Mesenchymal stem cell (in vitro differentiated cells and primary cell): ENCODE data around the gene MTA1.

Source experiments
- DNase-seq: peaks from one replicate; pipeline ENCODE4 v3.0.0-alpha.2; 2013
- H2AFZ ChIP-seq: one replicate; pipeline ENCODE4 v1.6.1; 2013; ENCODE audit warnings: low read depth, mild to moderate bottlenecking, control low read depth, inconsistent platforms, low read length, moderate library complexity
- H2AK5ac ChIP-seq: 2 replicates; pipeline ENCODE4 v1.6.1; 2013; ENCODE audit warnings: low read length, moderate library complexity, mild to moderate bottlenecking, inconsistent platforms; ENCODE audit not compliant: severe bottlenecking
- H2BK120ac ChIP-seq: one replicate; pipeline ENCODE4 v1.6.1; 2013; ENCODE audit warnings: low read depth, mild to moderate bottlenecking, inconsistent platforms, low read length, moderate library complexity
- H2BK12ac ChIP-seq, 2 experiments: one replicate each; pipeline ENCODE4 v1.6.1; 2013; ENCODE audit warnings: inconsistent platforms in 2 of 2, low read length in 2 of 2, mild to moderate bottlenecking in 2 of 2, moderate library complexity in 2 of 2, control low read depth in 1 of 2
- H2BK15ac ChIP-seq: one replicate; pipeline ENCODE4 v1.6.1; 2013; ENCODE audit warnings: mild to moderate bottlenecking, low read depth, inconsistent platforms; ENCODE audit not compliant: poor library complexity, severe bottlenecking
- H2BK5ac ChIP-seq: 2 replicates; pipeline ENCODE4 v1.6.1; 2013; ENCODE audit warnings: low read depth, mild to moderate bottlenecking, low read length, control low read depth, inconsistent platforms; ENCODE audit not compliant: poor library complexity, severe bottlenecking
- H3K14ac ChIP-seq, 2 experiments: one replicate each; pipeline ENCODE4 v1.6.1; 2013; ENCODE audit warnings: inconsistent platforms in 2 of 2, low read length in 2 of 2, control low read depth in 1 of 2, mild to moderate bottlenecking in 1 of 2, moderate library complexity in 1 of 2
- H3K18ac ChIP-seq, 2 experiments: one replicate each; pipeline ENCODE4 v1.6.1; 2013; ENCODE audit warnings: inconsistent platforms in 2 of 2, low read length in 2 of 2, control low read depth in 1 of 2, low read depth in 1 of 2, mild to moderate bottlenecking in 1 of 2
- H3K23ac ChIP-seq, 2 experiments: one replicate each; pipeline ENCODE4 v1.6.1; 2013; ENCODE audit warnings: inconsistent platforms in 2 of 2, low read length in 2 of 2, mild to moderate bottlenecking in 2 of 2, moderate library complexity in 2 of 2, control low read depth in 1 of 2
- H3K27ac ChIP-seq: 2 replicates; pipeline ENCODE4 v1.5.1; 2013; ENCODE audit warnings: mild to moderate bottlenecking, moderate library complexity, low read length, control low read depth, inconsistent platforms; ENCODE audit not compliant: poor library complexity, severe bottlenecking
- H3K27me3 ChIP-seq, 2 experiments: 2 replicates each; pipeline versions ENCODE4 v1.6.1 to v1.7.0; 2013; ENCODE audit warnings: low read length in 2 of 2, mild to moderate bottlenecking in 2 of 2, moderate library complexity in 2 of 2, control low read depth in 1 of 2, inconsistent platforms in 1 of 2; ENCODE audit not compliant: control insufficient read depth in 1 of 2, insufficient read depth in 1 of 2
- H3K36me3 ChIP-seq, 2 experiments: 2 replicates each; pipeline versions ENCODE4 v1.6.1 to v1.7.0; 2013; ENCODE audit warnings: low read length in 2 of 2, control low read depth in 1 of 2, inconsistent platforms in 1 of 2, low read depth in 1 of 2, mild to moderate bottlenecking in 1 of 2; ENCODE audit not compliant: insufficient read depth in 2 of 2, control insufficient read depth in 1 of 2
- H3K4ac ChIP-seq, 2 experiments: one replicate each; pipeline ENCODE4 v1.6.1; 2013; ENCODE audit warnings: inconsistent platforms in 2 of 2, low read length in 2 of 2, mild to moderate bottlenecking in 2 of 2, moderate library complexity in 2 of 2, control low read depth in 1 of 2, low read depth in 1 of 2
- H3K4me1 ChIP-seq: 2 replicates; pipeline ENCODE4 v1.6.1; 2013; ENCODE audit warnings: low read depth, low read length, control low read depth; ENCODE audit not compliant: control insufficient read depth, insufficient read depth
- H3K4me2 ChIP-seq: 2 replicates; pipeline ENCODE4 v1.6.1; 2013; ENCODE audit warnings: low read length, mild to moderate bottlenecking, inconsistent platforms; ENCODE audit not compliant: poor library complexity, severe bottlenecking
- H3K4me3 ChIP-seq, 2 experiments: 2 replicates each; pipeline versions ENCODE4 v1.5.1 to v1.7.0; 2013; ENCODE audit warnings: low read length in 2 of 2, mild to moderate bottlenecking in 2 of 2, control low read depth in 1 of 2, low read depth in 1 of 2; ENCODE audit not compliant: insufficient read depth in 1 of 2
- H3K79me1 ChIP-seq: replicated peaks from 2 replicates; pipeline ENCODE4 v1.6.1; 2013; ENCODE audit warnings: mild to moderate bottlenecking, control low read depth, low read length, inconsistent platforms; ENCODE audit not compliant: poor library complexity, severe bottlenecking
- H3K9ac ChIP-seq: 2 replicates; pipeline ENCODE4 v1.7.0; 2013; ENCODE audit warnings: mild to moderate bottlenecking, low read length, moderate library complexity
- H3K9me3 ChIP-seq: 2 replicates; pipeline ENCODE4 v1.7.0; 2013; ENCODE audit warnings: mild to moderate bottlenecking, low read length; ENCODE audit not compliant: control insufficient read depth
- H4K8ac ChIP-seq: one replicate; pipeline ENCODE4 v1.6.1; 2013; ENCODE audit warnings: inconsistent platforms, mild to moderate bottlenecking, low read length, moderate library complexity
- H4K91ac ChIP-seq: one replicate; pipeline ENCODE4 v1.6.1; 2013; ENCODE audit warnings: mild to moderate bottlenecking, low read length, inconsistent platforms
- WGBS: methylation state at CpG from one replicate; pipeline ENCODE4 v1.1.7; 2013; ENCODE audit warnings: mixed read lengths; 5-methylcytosine and 5-hydroxymethylcytosine counted together

The MTA1 gene

GRCh38 chr14:105436891-105437722 lies 17.5 kb downstream of the MTA1 start:
- Histone ChIP-seq H3K27ac (no peak overlapping the region), H3K23ac (no peak overlapping the region), H3K9ac (no peak overlapping the region), H3K36me3 (peaks cover 7 to 55% of the 10 kb centered on the region in 2 experiments), H3K4me3 (no peak overlapping the region), H2BK12ac (no peak overlapping the region), H3K14ac (no peak overlapping the region), H3K4me2 (no peak overlapping the region), H2AK5ac (no peak overlapping the region), H3K9me3 (no peaks in the 10 kb centered on the region), H2AFZ (no peak overlapping the region), H3K27me3 (no peaks in the 10 kb centered on the region), H3K18ac (no peak overlapping the region), H3K79me1 (peaks cover 33% of the 10 kb centered on the region), H3K4ac (no peak overlapping the region), H4K91ac (no peak overlapping the region), H3K4me1 (peaks cover 14% of the 10 kb centered on the region), H2BK15ac (no peak overlapping the region), H2BK5ac (no peak overlapping the region), H2BK120ac (no peak overlapping the region), H4K8ac (no peak overlapping the region)
- WGBS = 95% methylated on average over 31 of the region's 31 CpGs
- DNase-seq = no peak

- H3K4ac ChIP-seq = no peak overlapping the region
- no peaks in the 10 kb centered on the region for H3K27me3 ChIP-seq
- no peak overlapping the region for H4K8ac ChIP-seq
- no peak for DNase-seq
- peaks cover 14 to 61% of the 10 kb centered on the region in 2 experiments for H3K36me3 ChIP-seq
- no peak overlapping the region for H3K9ac ChIP-seq
- 97% methylated on average over 18 of the region's 18 CpGs for WGBS
- peaks cover 14% of the 10 kb centered on the region for H3K4me1 ChIP-seq
- no peak overlapping the region for H3K18ac ChIP-seq
- no peak overlapping the region for H2BK12ac ChIP-seq
- peaks cover 39% of the 10 kb centered on the region for H3K79me1 ChIP-seq
- H3K4me2 ChIP-seq = no peak overlapping the region
- no peak overlapping the region for H2BK5ac ChIP-seq
- no peak overlapping the region for H3K27ac ChIP-seq
- H3K14ac ChIP-seq = no peak overlapping the region
- H3K23ac ChIP-seq = no peak overlapping the region
- no peaks in the 10 kb centered on the region for H3K9me3 ChIP-seq
- no peak overlapping the region for H2AFZ ChIP-seq
- H3K4me3 ChIP-seq = no peak overlapping the region
- no peak overlapping the region for H2BK15ac ChIP-seq
- no peak overlapping the region for H2BK120ac ChIP-seq
- H4K91ac ChIP-seq = no peak overlapping the region
- no peak overlapping the region for H2AK5ac ChIP-seq
Observed at GRCh38 chr14:105437723-105438500, 18.3 kb downstream of the MTA1 start.

- H3K4me3 ChIP-seq = no peak overlapping the region
- H2BK15ac ChIP-seq = no peak overlapping the region
- no peak overlapping the region for H3K14ac ChIP-seq
- WGBS = 96% methylated on average over 11 of the region's 11 CpGs
- H3K4ac ChIP-seq = no peak overlapping the region
- H2AK5ac ChIP-seq = no peak overlapping the region
- no peak overlapping the region for H3K4me2 ChIP-seq
- no peak overlapping the region for H3K23ac ChIP-seq
- no peak for DNase-seq
- no peaks in the 10 kb centered on the region for H3K9me3 ChIP-seq
- H3K18ac ChIP-seq = no peak overlapping the region
- H3K27me3 ChIP-seq = no peaks in the 10 kb centered on the region
- no peak overlapping the region for H3K27ac ChIP-seq
- H3K4me1 ChIP-seq = peaks cover 14% of the 10 kb centered on the region
- H3K36me3 ChIP-seq = peaks cover 19 to 58% of the 10 kb centered on the region in 2 experiments
- H4K91ac ChIP-seq = no peak overlapping the region
- H3K9ac ChIP-seq = no peak overlapping the region
- peaks cover 35% of the 10 kb centered on the region for H3K79me1 ChIP-seq
- H4K8ac ChIP-seq = no peak overlapping the region
- H2BK5ac ChIP-seq = no peak overlapping the region
- no peak overlapping the region for H2BK120ac ChIP-seq
- no peak overlapping the region for H2AFZ ChIP-seq
- H2BK12ac ChIP-seq = no peak overlapping the region
Observed at GRCh38 chr14:105439179-105439578, 19.6 kb downstream of the MTA1 start.
